ENCODE measurements around the gene PRKCA. TPM values are rescaled to one million over a fixed set of nuclear protein-coding genes. Genes with fewer than 3 reads are reported as not detected.

PRKCA gene
- total and polyA plus RNA-seq, 2 experiments from 2014 or later = 6.4 to 35.4 TPM

GRCh38 chr17:66268247-66268927 lies 34.0 kb upstream of the PRKCA start:
- Mint-ChIP-seq H3K36me3 (ENCODE audit: low read depth) (peaks cover 10% of the 10 kb centered on the region), H3K9me3 (peaks cover 27% of the 10 kb centered on the region), H3K27me3 (ENCODE audit: insufficient read depth, low read depth, poor library complexity) (peaks cover 6% of the 10 kb centered on the region), H3K4me1 (no peaks in the 10 kb centered on the region), H3K27ac (no peak overlapping the region), H3K4me3 (no peak overlapping the region)
- no peak overlapping the region for H3K4me3 ChIP-seq
- no peak for TF ChIP-seq EZH2phosphoT487 (IDR thresholded peaks at IDR 0.05; ENCODE audit: unreplicated experiment)
- no peak for TF ChIP-seq STAT1 (IDR thresholded peaks at IDR 0.05; ENCODE audit: unreplicated experiment)
- no peak for TF ChIP-seq JUNB (IDR thresholded peaks at IDR 0.05; ENCODE audit: unreplicated experiment)
- no peak for TF ChIP-seq REST (IDR thresholded peaks at IDR 0.05; ENCODE audit: unreplicated experiment)
- TF ChIP-seq EZH2 (IDR thresholded peaks at IDR 0.05; ENCODE audit: low read depth, unreplicated experiment) = no peak
- TF ChIP-seq ZNF114 (CRISPR knock-in tag; IDR thresholded peaks at IDR 0.05) = no peak
- TF ChIP-seq NANOG (IDR thresholded peaks at IDR 0.05; ENCODE audit: borderline replicate concordance) = no peak
- TF ChIP-seq ZNF331 (CRISPR knock-in tag; IDR thresholded peaks at IDR 0.05; ENCODE audit: low read depth) = no peak
- no peak for TF ChIP-seq CTCF (conservative IDR thresholded peaks at IDR 0.05; ENCODE audit: low read depth in 2 of 2)
- TF ChIP-seq CREB1 (CRISPR knock-in tag; IDR thresholded peaks at IDR 0.05; ENCODE audit: low read depth) = no peak
- TF ChIP-seq ETS1 (IDR thresholded peaks at IDR 0.05) = no peak
- no peaks in the 10 kb centered on the region for H3F3A ChIP-seq (replicated peaks; ENCODE audit: low read depth)
- no peak overlapping the region for H3K27ac ChIP-seq (ENCODE audit: low read depth)
- no peaks in the 10 kb centered on the region for H3K4me1 ChIP-seq (ENCODE audit: insufficient read depth)
- H2AFZ ChIP-seq = no peak overlapping the region
- no peaks in the 10 kb centered on the region for H3K9me2 ChIP-seq (ENCODE audit: insufficient read depth)
- ATAC-seq (no peak), DNase-seq (ENCODE audit: low spot score) (no peak)
- no peaks in the 10 kb centered on the region for H3K36me3 ChIP-seq (ENCODE audit: insufficient read depth)
- H3K27me3 ChIP-seq (ENCODE audit: insufficient read depth) = no peaks in the 10 kb centered on the region
- no peaks in the 10 kb centered on the region for H4K20me1 ChIP-seq (replicated peaks; ENCODE audit: insufficient read depth)
- H3K79me2 ChIP-seq (replicated peaks; ENCODE audit: insufficient read depth) = no peaks in the 10 kb centered on the region
- no peak overlapping the region for H3K4me2 ChIP-seq
